CD14-positive monocyte (primary cell): ENCODE results near the gene XYLT1. TPM values are rescaled to one million over a fixed set of nuclear protein-coding genes. Genes with fewer than 3 reads are reported as not detected.
A peak's percentile ranks its signal among the peaks of the same experiment; 100 is the strongest.

Source experiments
- DNase-seq, 3 donors: peaks; one replicate each; pipeline ENCODE4 v3.0.0-alpha.2; 2011 to 2022
- H2AFZ ChIP-seq: 2 replicates; pipeline ENCODE4 v1.6.0; 2012; ENCODE audit warnings: mild to moderate bottlenecking, low read depth, low read length, inconsistent platforms; ENCODE audit not compliant: insufficient read depth, poor library complexity, severe bottlenecking
- H3K27ac ChIP-seq, 2 donors: 1 replicate in 1 of 2; 2 replicates in 1 of 2; pipeline ENCODE4 v1.5.1; 2012 to 2013; ENCODE audit warnings: low read length in 2 of 2, control low read depth in 1 of 2, inconsistent platforms in 1 of 2, low read depth in 1 of 2, mild to moderate bottlenecking in 1 of 2
- H3K27me3 ChIP-seq, 2 donors: one replicate each; pipeline versions ENCODE4 v1.6.0 to v1.6.1; 2011 to 2013; ENCODE audit warnings: low read length in 2 of 2; ENCODE audit not compliant: control insufficient read depth in 2 of 2, insufficient read depth in 2 of 2
- H3K36me3 ChIP-seq, 2 donors: replicated peaks in 1 of 2; 1 replicate in 1 of 2; 2 replicates in 1 of 2; pipeline versions ENCODE4 v1.5.1 to v1.6.1; 2012 to 2013; ENCODE audit warnings: low read length in 2 of 2, control low read depth in 1 of 2, inconsistent platforms in 1 of 2, mild to moderate bottlenecking in 1 of 2; ENCODE audit not compliant: insufficient read depth in 2 of 2, control insufficient read depth in 1 of 2
- H3K4me1 ChIP-seq, 2 donors: 1 replicate in 1 of 2; 2 replicates in 1 of 2; pipeline versions ENCODE4 v1.5.1 to v1.6.1; 2012 to 2013; ENCODE audit warnings: low read length in 2 of 2, control low read depth in 1 of 2, inconsistent platforms in 1 of 2, mild to moderate bottlenecking in 1 of 2, moderate library complexity in 1 of 2; ENCODE audit not compliant: insufficient read depth in 2 of 2, control insufficient read depth in 1 of 2
- H3K4me2 ChIP-seq: replicated peaks from 2 replicates; pipeline ENCODE3; 2012; ENCODE audit warnings: low read length, moderate library complexity, mild to moderate bottlenecking; ENCODE audit not compliant: poor library complexity, severe bottlenecking; ENCODE audit errors: extremely low read depth
- H3K4me3 ChIP-seq, 3 experiments: fragments of 200-600 bp in 1 of 3; sonication (generic) in 1 of 3; replicated peaks in 1 of 3; 1 replicate in 2 of 3; 2 replicates in 1 of 3; pipeline ENCODE4 v1.5.1; 2011 to 2013; ENCODE audit warnings: low read length in 3 of 3, mild to moderate bottlenecking in 3 of 3, control low read depth in 2 of 3, low read depth in 2 of 3, inconsistent platforms in 1 of 3, moderate library complexity in 1 of 3
- H3K79me2 ChIP-seq: 2 replicates; pipeline ENCODE4 v1.6.0; 2012; ENCODE audit warnings: mild to moderate bottlenecking, control low read depth, inconsistent platforms, low read length, moderate library complexity; ENCODE audit not compliant: insufficient read depth
- H3K9ac ChIP-seq: 2 replicates; pipeline ENCODE4 v1.6.0; 2017; ENCODE audit warnings: low read length, mild to moderate bottlenecking; ENCODE audit not compliant: insufficient read depth, poor library complexity, severe bottlenecking
- H3K9me3 ChIP-seq, 2 donors: replicated peaks in 1 of 2; 1 replicate in 1 of 2; 2 replicates in 1 of 2; pipeline versions ENCODE4 v1.5.1 to v1.6.1; 2012 to 2013; ENCODE audit warnings: low read length in 2 of 2, control low read depth in 1 of 2; ENCODE audit not compliant: control insufficient read depth in 1 of 2, insufficient read depth in 1 of 2
- H4K20me1 ChIP-seq: 2 replicates; pipeline ENCODE4 v1.6.0; 2012; ENCODE audit warnings: mild to moderate bottlenecking, low read length, control low read depth, moderate library complexity; ENCODE audit not compliant: insufficient read depth
- H3K27ac Mint-ChIP-seq, 7 donors: one replicate each; pipeline ENCODE4 v1.8.0; 2020; ENCODE audit warnings: mild to moderate bottlenecking in 7 of 7, mixed read lengths in 7 of 7, moderate library complexity in 6 of 7, inconsistent platforms in 2 of 7
- H3K27me3 Mint-ChIP-seq, 3 donors: one replicate each; pipeline ENCODE4 v1.8.0; 2021 to 2022; ENCODE audit warnings: low read depth in 3 of 3, mild to moderate bottlenecking in 3 of 3, mixed read lengths in 3 of 3, moderate library complexity in 3 of 3, inconsistent platforms in 1 of 3
- H3K36me3 Mint-ChIP-seq, 2 donors: one replicate each; pipeline ENCODE4 v1.8.0; 2020; ENCODE audit warnings: mixed read lengths in 2 of 2, inconsistent platforms in 1 of 2, mild to moderate bottlenecking in 1 of 2
- H3K4me1 Mint-ChIP-seq: one replicate; pipeline ENCODE4 v1.8.0; 2020; ENCODE audit warnings: mild to moderate bottlenecking, mixed read lengths
- H3K4me3 Mint-ChIP-seq, 2 donors: one replicate each; pipeline ENCODE4 v1.8.0; 2020; ENCODE audit warnings: mild to moderate bottlenecking in 2 of 2, mixed read lengths in 2 of 2, moderate library complexity in 1 of 2
- H3K9me3 Mint-ChIP-seq, 7 donors: one replicate each; pipeline ENCODE4 v1.8.0; 2020 to 2022; ENCODE audit warnings: mixed read lengths in 7 of 7, mild to moderate bottlenecking in 6 of 7, moderate library complexity in 6 of 7, inconsistent platforms in 2 of 7
- WGBS: methylation state at CpG from one replicate; pipeline ENCODE4 v1.1.5; 2013; ENCODE audit warnings: missing lambda C conversion rate; ENCODE audit not compliant: insufficient coverage; 5-methylcytosine and 5-hydroxymethylcytosine counted together
- intact Hi-C, 2 donors: fragments of 100-400 bp; cut with micrococcal nuclease; formaldehyde crosslinking; loops; one replicate each; pipeline versions ENCODE4 v1.15.0 to v1.15.1; 2023
- polyA plus RNA-seq, 3 donors: library from polyadenylated mRNA; depleted of rRNA in 1 of 3; unstranded in 2 of 3; stranded (reverse) in 1 of 3; fragments of 300-500 nt in 2 of 3; fragments of >200 nt in 1 of 3; fragmentation: Illumina TruSeq in 2 of 3; gene quantifications; 1 replicate in 2 of 3; 2 replicates in 1 of 3; pipeline ENCODE4 v1.2.3, GENCODE V29; 2012 to 2021
- TF ChIP-seq, protein P1 (sequence below): fragments of 200-600 bp; IDR thresholded peaks from one replicate; pipeline ENCODE4 v1.8.0; 2022; ENCODE audit warnings: antibody characterized with exemption, mild to moderate bottlenecking

The XYLT1 gene
- polyA plus RNA-seq, 3 donors = 0.51 to 9.4 (median 1.6) TPM

DNA sequence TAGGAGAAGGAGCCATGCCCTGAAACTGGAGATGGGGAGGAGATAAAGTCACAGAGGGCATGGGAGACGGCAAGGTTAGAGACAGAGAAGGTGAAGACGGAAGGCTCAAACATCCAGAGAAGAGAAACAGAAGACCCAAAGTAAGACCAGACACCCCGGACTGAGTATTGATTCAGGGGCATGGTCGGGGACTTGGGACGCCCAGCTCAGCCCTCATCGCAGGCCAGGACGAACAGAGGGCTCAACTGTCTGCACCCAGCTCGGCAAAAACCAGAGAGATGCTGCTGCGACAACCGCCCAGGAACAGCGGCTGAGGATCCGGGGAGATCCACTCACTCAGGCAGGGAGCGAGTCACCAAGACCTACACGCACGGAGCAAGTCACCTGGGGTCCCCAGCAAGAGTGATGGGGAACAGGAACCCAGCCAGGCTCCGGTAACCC is 999 bp downstream of the XYLT1 start:
- peaks cover 54% of the 10 kb centered on the region for H3K79me2 ChIP-seq
- TF ChIP-seq, protein P1, sequence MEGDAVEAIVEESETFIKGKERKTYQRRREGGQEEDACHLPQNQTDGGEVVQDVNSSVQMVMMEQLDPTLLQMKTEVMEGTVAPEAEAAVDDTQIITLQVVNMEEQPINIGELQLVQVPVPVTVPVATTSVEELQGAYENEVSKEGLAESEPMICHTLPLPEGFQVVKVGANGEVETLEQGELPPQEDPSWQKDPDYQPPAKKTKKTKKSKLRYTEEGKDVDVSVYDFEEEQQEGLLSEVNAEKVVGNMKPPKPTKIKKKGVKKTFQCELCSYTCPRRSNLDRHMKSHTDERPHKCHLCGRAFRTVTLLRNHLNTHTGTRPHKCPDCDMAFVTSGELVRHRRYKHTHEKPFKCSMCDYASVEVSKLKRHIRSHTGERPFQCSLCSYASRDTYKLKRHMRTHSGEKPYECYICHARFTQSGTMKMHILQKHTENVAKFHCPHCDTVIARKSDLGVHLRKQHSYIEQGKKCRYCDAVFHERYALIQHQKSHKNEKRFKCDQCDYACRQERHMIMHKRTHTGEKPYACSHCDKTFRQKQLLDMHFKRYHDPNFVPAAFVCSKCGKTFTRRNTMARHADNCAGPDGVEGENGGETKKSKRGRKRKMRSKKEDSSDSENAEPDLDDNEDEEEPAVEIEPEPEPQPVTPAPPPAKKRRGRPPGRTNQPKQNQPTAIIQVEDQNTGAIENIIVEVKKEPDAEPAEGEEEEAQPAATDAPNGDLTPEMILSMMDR = no peak
- Mint-ChIP-seq H3K27ac (peak overlapping the region in 6 of 7 donors; percentile 65 to 89 (median 85)), H3K4me3 (peak overlapping the region; percentile 96 to 98), H3K9me3 (peaks cover 0 to 3% (median 0%) of the 10 kb centered on the region in 7 donors), H3K27me3 (peaks cover 20 to 26% (median 23%) of the 10 kb centered on the region in 3 donors), H3K4me1 (peaks cover 59% of the 10 kb centered on the region), H3K36me3 (peaks cover 26 to 38% of the 10 kb centered on the region in 2 donors)
- H3K4me3 ChIP-seq = peak overlapping the region; percentile 83 to 92 (median 87)
- H4K20me1 ChIP-seq = peaks cover 51% of the 10 kb centered on the region
- H2AFZ ChIP-seq = peak overlapping the region; percentile 49
- WGBS = 2% methylated on average over 16 of the region's 16 CpGs
- H3K4me2 ChIP-seq = peak overlapping the region; percentile 83
- intact Hi-C loops = loop anchor here (5.0 to 10.0 kb wide), 3 partner anchors 52 to 95 kb away; no protein-coding TSS in a partner anchor
- peaks cover 0 to 3% of the 10 kb centered on the region in 2 donors for H3K36me3 ChIP-seq
- H3K27ac ChIP-seq = peak overlapping the region; percentile 7 to 69
- H3K27me3 ChIP-seq = peaks cover 12 to 13% of the 10 kb centered on the region in 2 donors
- H3K9ac ChIP-seq = peak overlapping the region; percentile 78
- H3K9me3 ChIP-seq = no peaks in the 10 kb centered on the region
- H3K4me1 ChIP-seq = peaks cover 55 to 57% of the 10 kb centered on the region in 2 donors
- peak in 1 of 3 donors; percentile 35 for DNase-seq

- intact Hi-C loops = loop anchor here in 1 of 2 donors (10.0 kb wide), 1 partner anchor 54 kb away; no protein-coding TSS in a partner anchor
- no peak for DNase-seq
- TF ChIP-seq, protein P1 = no peak
- peaks cover 0 to 3% of the 10 kb centered on the region in 2 donors for H3K36me3 ChIP-seq
- H4K20me1 ChIP-seq = peaks cover 51% of the 10 kb centered on the region
- peaks cover 49 to 52% of the 10 kb centered on the region in 2 donors for H3K4me1 ChIP-seq
- H3K9me3 Mint-ChIP-seq = peaks cover 0 to 3% (median 0%) of the 10 kb centered on the region in 7 donors
- peak overlapping the region; percentile 83 for H3K4me2 ChIP-seq
- H3K4me1 Mint-ChIP-seq = peaks cover 53% of the 10 kb centered on the region
- no peaks in the 10 kb centered on the region for H3K9me3 ChIP-seq
- H3K27ac ChIP-seq = peak overlapping the region in 1 of 2 donors; percentile 69
- peak overlapping the region; percentile 49 for H2AFZ ChIP-seq
- H3K36me3 Mint-ChIP-seq = peaks cover 26 to 37% of the 10 kb centered on the region in 2 donors
- H3K4me3 Mint-ChIP-seq = peak overlapping the region; percentile 96 to 98
- peaks cover 60% of the 10 kb centered on the region for H3K79me2 ChIP-seq
- 46% methylated on average over 14 of the region's 18 CpGs for WGBS
- H3K27me3 ChIP-seq = peaks cover 7 to 8% of the 10 kb centered on the region in 2 donors
- H3K4me3 ChIP-seq = peak overlapping the region; percentile 83 to 92 (median 87)
- H3K9ac ChIP-seq = peak overlapping the region; percentile 78
- peak overlapping the region; percentile 48 to 89 (median 85) for H3K27ac Mint-ChIP-seq
- peaks cover 14 to 20% (median 17%) of the 10 kb centered on the region in 3 donors for H3K27me3 Mint-ChIP-seq
Observed at GRCh38 chr16:17469011-17469740, 1.6 kb downstream of the XYLT1 start.
